Epithelial cell of proximal tubule (primary cell): ENCODE measurements around the gene PTPN21. TPM values are rescaled to one million over a fixed set of nuclear protein-coding genes. Genes with fewer than 3 reads are reported as not detected.
A peak's percentile ranks its signal among the peaks of the same experiment; 100 is the strongest.

ENCODE experiments used
- DNase-seq: peaks from one replicate; pipeline ENCODE4 v3.0.0-alpha.2; 2011; ENCODE audit warnings: low read depth
- H3K4me3 ChIP-seq: 2 replicates; pipeline ENCODE4 v1.5.1; 2011; ENCODE audit warnings: low read depth, mild to moderate bottlenecking, low read length
- CTCF ChIP-seq: conservative IDR thresholded peaks from 2 replicates; pipeline ENCODE4 v1.5.1; 2012; ENCODE audit warnings: low read depth, mild to moderate bottlenecking, low read length
- total RNA-seq: library from RNA; depleted of rRNA; stranded (reverse); fragments of >200 nt; gene quantifications from 2 replicates; pipeline ENCODE4 v1.2.3, GENCODE V29; 2015

Gene PTPN21
- total RNA-seq, 1 donor from 2014 or later, result 5.9 TPM

GRCh38 chr14:88500611-88501010 lies 54.2 kb downstream of the PTPN21 start:
- TF ChIP-seq CTCF, result no peak
- no peak overlapping the region for H3K4me3 ChIP-seq
- DNase-seq, result no peak

- no peak for DNase-seq
- no peak overlapping the region for H3K4me3 ChIP-seq
- TF ChIP-seq CTCF, result no peak
Measured at GRCh38 chr14:88499225-88499624, 55.6 kb downstream of the PTPN21 start.

GRCh38 chr14:88496414-88496813 lies 58.4 kb downstream of the PTPN21 start:
- no peak for TF ChIP-seq CTCF
- no peak overlapping the region for H3K4me3 ChIP-seq
- no peak for DNase-seq

GRCh38 chr14:88493392-88494185 lies 61.2 kb downstream of the PTPN21 start:
- no peak for TF ChIP-seq CTCF
- no peak overlapping the region for H3K4me3 ChIP-seq
- no peak for DNase-seq

GRCh38 chr14:88492272-88493089 lies 62.3 kb downstream of the PTPN21 start:
- peak; percentile 90 for TF ChIP-seq CTCF
- no peak for DNase-seq
- H3K4me3 ChIP-seq, result no peak overlapping the region

GRCh38 chr14:88490168-88490567 lies 64.6 kb downstream of the PTPN21 start:
- no peak for DNase-seq
- TF ChIP-seq CTCF, result no peak
- no peak overlapping the region for H3K4me3 ChIP-seq
